ENCODE results near the gene COX4I1.

Gene COX4I1

GRCh38 chr16:85823328-85823920 is 23.9 kb downstream of the COX4I1 start (continued):
- TF ChIP-seq OVOL3 (tag by site-specific recombination; IDR thresholded peaks at IDR 0.05): no peak
- no peak for TF ChIP-seq BCL11B (tag by site-specific recombination; IDR thresholded peaks at IDR 0.05; ENCODE audit: low read depth)
- TF ChIP-seq SCRT1 (tag by site-specific recombination; IDR thresholded peaks at IDR 0.05; ENCODE audit: borderline replicate concordance): no peak
- TF ChIP-seq ZSCAN30 (tag by site-specific recombination; IDR thresholded peaks at IDR 0.05): no peak
- no peak for TF ChIP-seq MZF1 (tag by site-specific recombination; IDR thresholded peaks at IDR 0.05; ENCODE audit: borderline replicate concordance)
- TF ChIP-seq ZNF157 (tag by site-specific recombination; IDR thresholded peaks at IDR 0.05): no peak
- no peak for TF ChIP-seq ZNF660 (tag by site-specific recombination; IDR thresholded peaks at IDR 0.05)
- 0 out of 2 replicates have a peak, but pooled peaks have one; percentile 5 for TF ChIP-seq ZNF266 (tag by site-specific recombination; IDR thresholded peaks at IDR 0.05; ENCODE audit: low read depth)
- no peak for TF ChIP-seq ZNF830 (tag by site-specific recombination; IDR thresholded peaks at IDR 0.05; ENCODE audit: low read depth)
- no peak for TF ChIP-seq ZNF121 (tag by site-specific recombination; IDR thresholded peaks at IDR 0.05)
- TF ChIP-seq PATZ1 (tag by site-specific recombination; IDR thresholded peaks at IDR 0.05): no peak
- TF ChIP-seq FEZF1 (tag by site-specific recombination; IDR thresholded peaks at IDR 0.05): no peak
- no peak for TF ChIP-seq ZBTB49 (tag by site-specific recombination; IDR thresholded peaks at IDR 0.05; ENCODE audit: low read depth)
- no peak for TF ChIP-seq ZNF366 (tag by site-specific recombination; conservative IDR thresholded peaks at IDR 0.05)
- TF ChIP-seq ZNF292 (tag by site-specific recombination; IDR thresholded peaks at IDR 0.05; ENCODE audit: borderline replicate concordance, low read depth): no peak
- no peak for TF ChIP-seq ZNF654 (tag by site-specific recombination; IDR thresholded peaks at IDR 0.05; ENCODE audit: low read depth)
- TF ChIP-seq ZNF354C (tag by site-specific recombination; IDR thresholded peaks at IDR 0.05; ENCODE audit: borderline replicate concordance, low read depth): no peak
- TF ChIP-seq CTCF (tag by site-specific recombination; IDR thresholded peaks at IDR 0.05): no peak
- no peak for TF ChIP-seq ZNF350 (tag by site-specific recombination; IDR thresholded peaks at IDR 0.05)
- TF ChIP-seq ZNF555 (tag by site-specific recombination; conservative IDR thresholded peaks at IDR 0.05): no peak
- peak; percentile 66; the same call in 1 of the 2 replicates for TF ChIP-seq YY2 (tag by site-specific recombination; IDR thresholded peaks at IDR 0.05)
- TF ChIP-seq ZNF626 (tag by site-specific recombination; IDR thresholded peaks at IDR 0.05): no peak
- peak; percentile 11; the same call in 1 of the 2 replicates for TF ChIP-seq ZNF19 (tag by site-specific recombination; IDR thresholded peaks at IDR 0.05; ENCODE audit: low read depth)
- TF ChIP-seq ZXDB (tag by site-specific recombination; IDR thresholded peaks at IDR 0.05): no peak
- TF ChIP-seq ZNF112 (tag by site-specific recombination; IDR thresholded peaks at IDR 0.05): no peak
- no peak for TF ChIP-seq KLF1 (tag by site-specific recombination; IDR thresholded peaks at IDR 0.05)
- no peak for TF ChIP-seq ZNF624 (tag by site-specific recombination; IDR thresholded peaks at IDR 0.05)
- no peak for TF ChIP-seq ZNF248 (tag by site-specific recombination; IDR thresholded peaks at IDR 0.05)
- TF ChIP-seq ZNF521 (tag by site-specific recombination; IDR thresholded peaks at IDR 0.05): 0 out of 2 replicates have a peak, but pooled peaks have one; percentile 52
- no peak for TF ChIP-seq ZNF623 (tag by site-specific recombination; IDR thresholded peaks at IDR 0.05)
- no peak for TF ChIP-seq ZNF24 (tag by site-specific recombination; IDR thresholded peaks at IDR 0.05)
- TF ChIP-seq ZNF600 (tag by site-specific recombination; IDR thresholded peaks at IDR 0.05): no peak
- no peak for TF ChIP-seq ZBTB7A (tag by site-specific recombination; IDR thresholded peaks at IDR 0.05; ENCODE audit: low read depth)
- TF ChIP-seq ZSCAN16 (tag by site-specific recombination; IDR thresholded peaks at IDR 0.05): no peak
- TF ChIP-seq ZEB2 (tag by site-specific recombination; IDR thresholded peaks at IDR 0.05): no peak
- TF ChIP-seq ZBTB1 (tag by site-specific recombination; IDR thresholded peaks at IDR 0.05): no peak
